HG03342 (cell line): ENCODE results near the gene CEP89.
"Not testable (repeated sequence)": the region's sequence is repeated elsewhere in the genome, so short reads cannot be mapped to it uniquely, and the experiment has no call there.

Experiments
- ATAC-seq: cut with Tn5 transposase; IDR thresholded peaks from one replicate; pipeline ENCODE4 v1.9.1; 2021; ENCODE audit warnings: mild to moderate bottlenecking, moderate library complexity; ENCODE audit not compliant: unreplicated experiment

The CEP89 gene

GRCh38 chr19:32872391-32872790 lies 99.4 kb downstream of the CEP89 start:
- no peak for ATAC-seq

GRCh38 chr19:32870981-32871451 lies 100.7 kb downstream of the CEP89 start:
- no peak for ATAC-seq

DNA sequence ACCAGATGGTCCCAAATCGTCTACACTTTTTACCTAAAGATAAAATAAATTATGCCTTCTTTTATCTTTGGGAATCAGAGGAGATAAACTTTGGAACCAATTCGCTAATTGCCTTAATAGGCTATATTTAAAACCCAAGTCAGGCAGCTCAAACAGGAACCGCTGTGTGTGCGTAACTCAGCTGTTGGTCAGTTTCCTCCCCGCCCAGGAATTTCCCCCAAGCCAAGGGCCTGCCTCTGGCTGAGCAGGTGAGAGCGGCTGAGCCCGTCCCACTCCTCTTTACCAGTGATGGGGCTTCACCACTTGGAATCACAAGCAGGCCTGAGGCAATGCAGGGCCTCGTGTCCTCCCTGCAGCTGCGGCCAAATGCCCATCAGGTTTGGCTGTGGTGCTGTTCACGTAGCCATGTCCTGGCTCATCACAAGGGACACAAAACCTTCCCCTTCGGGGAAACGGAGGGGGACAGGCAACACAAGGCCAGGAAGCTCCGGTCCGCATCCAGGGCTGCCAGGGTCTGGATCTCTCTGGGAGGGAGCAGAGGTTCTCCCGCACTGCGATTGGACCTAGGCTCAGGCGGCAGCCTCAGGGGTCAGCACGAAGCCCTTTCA lies 101.7 kb downstream of the CEP89 start:
- ATAC-seq = no peak

DNA sequence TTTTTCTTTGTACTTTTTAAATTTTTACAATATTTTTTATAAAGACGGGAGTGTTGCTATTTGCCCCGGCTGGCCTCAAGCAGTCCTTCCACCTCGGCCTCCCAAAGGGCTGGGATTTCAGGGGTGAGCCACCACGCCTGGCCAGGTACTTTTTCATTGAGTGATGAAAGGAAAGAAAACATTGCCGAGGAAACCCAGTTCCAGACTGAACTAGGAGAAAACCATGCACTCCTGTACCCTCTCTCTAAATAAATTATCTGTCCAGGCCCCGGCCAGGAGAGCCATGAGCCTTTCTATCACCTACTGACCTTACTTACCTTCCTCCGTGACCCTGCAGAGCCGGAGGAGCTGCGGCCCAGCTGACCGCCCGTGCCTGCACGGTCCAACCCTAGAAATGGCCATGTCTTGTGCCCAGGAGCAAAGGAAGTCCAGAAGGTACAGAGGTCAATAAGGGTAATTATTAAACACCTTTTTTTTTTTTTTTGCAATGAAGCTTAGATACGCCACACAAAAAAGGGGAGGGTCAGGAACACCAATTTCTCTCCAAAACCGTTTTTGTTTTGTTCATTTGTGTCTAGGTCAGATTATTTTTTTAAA lies 102.3 kb downstream of the CEP89 start, which contains the start of gene SLC7A9:
SLC7A9 (minus strand) TSS at position 399 of the 597 bp plus-strand sequence. CDS start 1,233 bp downstream, outside the sequence.
- no peak for ATAC-seq

GRCh38 chr19:32868206-32868950 lies 103.4 kb downstream of the CEP89 start:
- no peak for ATAC-seq

DNA sequence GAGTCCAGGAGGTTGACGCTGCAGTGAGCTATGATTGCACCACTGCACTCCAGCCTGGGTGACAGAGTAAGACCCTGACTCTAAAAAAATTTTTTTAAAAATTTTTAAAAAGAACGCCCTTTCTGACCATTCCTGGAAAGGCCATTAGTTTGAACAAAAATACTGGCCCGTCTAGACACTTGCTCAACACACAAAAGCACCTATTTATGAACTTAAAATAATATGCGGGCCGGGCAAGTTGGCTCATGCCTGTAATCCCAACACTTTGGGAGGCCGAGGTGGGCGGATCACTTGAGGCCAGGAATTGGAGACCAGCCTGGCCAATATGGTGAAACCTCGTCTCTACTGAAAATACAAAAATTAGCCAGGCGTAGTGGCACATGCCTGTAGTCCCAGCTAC lies 104.3 kb downstream of the CEP89 start:
- ATAC-seq = not testable (repeated sequence)

GRCh38 chr19:32866564-32867265 lies 105.0 kb downstream of the CEP89 start:
- no peak for ATAC-seq

DNA sequence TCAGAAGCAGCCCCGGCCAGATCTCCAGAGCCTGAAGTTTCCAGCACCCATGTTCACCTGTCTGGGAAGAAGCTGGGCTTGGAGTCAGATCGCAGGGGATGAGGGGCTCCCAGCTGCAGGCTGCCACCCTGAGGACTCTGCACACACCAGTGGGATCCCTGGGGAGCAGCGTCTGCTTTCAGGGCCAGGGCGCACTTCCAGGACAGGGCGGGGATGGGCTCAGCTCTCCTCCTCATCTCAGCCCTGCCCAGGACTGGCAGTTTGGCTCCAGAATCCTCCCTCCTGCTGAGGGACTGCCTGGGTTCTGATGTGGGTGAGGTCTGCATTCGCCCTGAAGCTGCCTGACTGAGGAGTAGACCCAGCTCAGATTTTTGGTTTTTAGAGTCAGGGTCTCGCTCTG lies 105.7 kb downstream of the CEP89 start:
- no peak for ATAC-seq

DNA sequence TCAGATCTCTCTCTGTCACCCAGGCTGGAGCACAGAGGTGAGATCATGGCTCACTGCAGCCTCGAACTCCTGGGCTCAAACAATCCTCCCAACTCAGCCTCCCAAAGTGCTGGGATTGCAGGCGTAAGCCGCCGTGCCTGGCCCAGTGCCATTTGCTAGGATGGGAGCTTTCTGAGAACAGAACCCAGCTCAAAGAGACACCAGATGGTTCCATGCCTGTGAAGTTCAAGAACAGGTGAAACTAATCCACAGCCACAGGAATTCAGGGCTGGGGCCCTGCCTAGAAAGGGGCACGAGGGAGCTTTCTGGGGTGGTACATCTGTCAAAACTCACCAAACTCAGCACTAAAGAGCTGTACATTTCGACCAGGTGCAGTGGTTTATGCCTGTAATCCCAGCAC lies 106.4 kb downstream of the CEP89 start:
- no peak for ATAC-seq

GRCh38 chr19:32864318-32865007 lies 107.3 kb downstream of the CEP89 start:
- no peak for ATAC-seq

- no peak for ATAC-seq
Measured at GRCh38 chr19:32863841-32864240, 107.9 kb downstream of the CEP89 start.

- no peak for ATAC-seq
Measured at GRCh38 chr19:32863301-32863700, 108.5 kb downstream of the CEP89 start.

DNA sequence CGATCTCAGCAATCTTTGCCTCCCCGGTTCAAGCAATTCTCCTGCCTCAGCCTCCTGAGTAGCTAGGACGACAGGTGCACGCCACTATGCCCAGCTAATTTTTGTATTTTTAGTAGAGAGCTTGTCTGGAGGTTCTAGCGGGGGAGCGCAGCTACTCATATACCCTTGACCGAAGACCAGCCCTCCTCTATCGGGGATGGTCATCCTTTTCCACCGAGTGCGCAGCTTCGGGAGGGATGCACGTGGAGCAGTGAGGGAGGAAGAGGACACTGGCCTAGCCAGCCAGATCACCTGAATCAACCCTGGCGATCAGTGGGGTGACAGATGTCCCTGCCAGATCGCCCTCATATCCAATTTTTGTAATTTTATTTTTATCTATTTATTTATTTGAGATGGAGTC lies 109.0 kb downstream of the CEP89 start:
- no peak for ATAC-seq

- ATAC-seq = no peak
Measured at GRCh38 chr19:32862173-32862572, 109.6 kb downstream of the CEP89 start.

- no peak for ATAC-seq
Measured at GRCh38 chr19:32861596-32861995, 110.2 kb downstream of the CEP89 start.

GRCh38 chr19:32859591-32859990 lies 112.2 kb downstream of the CEP89 start:
- no peak for ATAC-seq

DNA sequence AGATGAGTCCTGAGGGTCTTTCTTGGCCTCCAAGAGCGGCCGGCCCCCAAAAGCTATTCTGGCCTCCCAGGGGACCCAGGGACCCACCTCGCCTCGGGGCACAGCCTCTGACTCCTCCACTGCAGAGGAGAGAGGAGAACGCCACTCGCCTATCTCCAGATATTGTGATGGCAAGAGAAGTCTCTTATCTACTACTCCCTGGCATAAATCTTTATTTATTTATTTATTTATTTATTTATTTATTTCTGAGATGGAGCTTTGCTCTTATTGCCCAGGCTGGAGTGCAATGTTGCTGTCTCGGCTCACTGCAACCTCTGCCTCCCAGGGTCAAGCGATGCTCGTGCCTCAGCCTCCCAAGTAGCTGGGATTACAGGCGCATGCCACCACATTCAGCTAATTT lies 113.2 kb downstream of the CEP89 start:
- no peak for ATAC-seq

- ATAC-seq = no peak
Measured at GRCh38 chr19:32858155-32858554, 113.6 kb downstream of the CEP89 start.

- no peak for ATAC-seq
Measured at GRCh38 chr19:32857584-32857983, 114.2 kb downstream of the CEP89 start.

DNA sequence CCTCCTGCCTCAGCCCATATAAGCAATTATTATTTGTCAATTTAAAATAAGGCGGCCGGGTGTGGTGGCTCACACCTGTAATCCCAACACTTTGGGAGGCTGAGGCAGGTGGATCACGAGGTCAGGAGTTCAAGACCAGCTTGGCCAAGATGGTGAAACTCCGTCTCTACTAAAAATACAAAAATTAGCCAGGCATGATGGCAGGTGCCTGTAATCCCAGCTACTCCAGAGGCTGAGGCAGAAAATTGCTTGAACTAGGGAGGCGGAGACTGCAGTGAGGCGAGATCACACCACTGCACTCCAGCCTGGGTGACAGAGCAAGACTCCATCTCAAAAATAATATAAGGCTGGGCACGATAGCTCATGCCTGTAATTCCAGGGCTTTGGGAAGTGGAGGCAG lies 114.9 kb downstream of the CEP89 start:
- ATAC-seq = not testable (repeated sequence)

GRCh38 chr19:32852216-32852615 lies 119.5 kb downstream of the CEP89 start:
- ATAC-seq = no peak
